Measurements from ENCODE around the gene KIF21B. TPM values are rescaled to one million over a fixed set of nuclear protein-coding genes. Genes with fewer than 3 reads are reported as not detected.

The KIF21B gene
- total and polyA plus RNA-seq, 2 of the 4 experiments (the other 2 are of a cell fraction), result 0.36 to 0.55 TPM

- Histone ChIP-seq H2BK120ac (ENCODE audit: low read depth, low read length) (no peak overlapping the region), H2AK9ac (replicated peaks; ENCODE audit: low read depth, low read length, poor library complexity) (peak overlapping the region; percentile 16), H3K27ac (ENCODE audit: insufficient read depth, low read length) (no peak overlapping the region), H2AFZ (replicated peaks; ENCODE audit: low read length, poor library complexity) (no peak overlapping the region), H3K79me1 (ENCODE audit: low read depth in 1 of 2, low read length in 2 of 2) (no peaks in the 10 kb centered on the region), H3K9me1 (ENCODE audit: insufficient read depth, low read length) (no peaks in the 10 kb centered on the region), H3K18ac (ENCODE audit: low read depth, low read length) (no peak overlapping the region), H3K4me2 (ENCODE audit: low read depth, low read length) (no peak overlapping the region), H3K9ac (ENCODE audit: low read depth, low read length) (no peak overlapping the region), H2AK5ac (ENCODE audit: low read depth, low read length) (no peak overlapping the region), H3K4ac (ENCODE audit: low read depth, low read length) (no peak overlapping the region), H2BK5ac (ENCODE audit: low read depth, low read length, poor library complexity, severe bottlenecking) (no peak overlapping the region), H2BK15ac (ENCODE audit: low read depth, low read length) (no peak overlapping the region), H3K4me3 (ENCODE audit: insufficient read depth, low read depth, low read length) (no peak overlapping the region), H3K14ac (replicated peaks; ENCODE audit: low read depth, low read length) (no peak overlapping the region), H4K8ac (ENCODE audit: low read depth in 2 of 2, low read length in 2 of 2) (no peak overlapping the region), H3K56ac (ENCODE audit: extremely low read depth, insufficient read depth, low read length) (no peak overlapping the region), H4K5ac (ENCODE audit: low read depth, low read length) (no peak overlapping the region), H3K9me3 (ENCODE audit: control insufficient read depth, insufficient read depth, low read length) (no peaks in the 10 kb centered on the region), H4K20me1 (ENCODE audit: insufficient read depth, low read length) (no peaks in the 10 kb centered on the region), H4K91ac (ENCODE audit: insufficient read depth, low read depth, low read length) (no peak overlapping the region), H3K4me1 (ENCODE audit: control insufficient read depth, insufficient read depth, low read length) (no peaks in the 10 kb centered on the region), H3K36me3 (ENCODE audit: control insufficient read depth, insufficient read depth, low read length) (no peaks in the 10 kb centered on the region), H2BK20ac (ENCODE audit: low read depth, low read length) (no peak overlapping the region), H3K27me3 (ENCODE audit: control insufficient read depth, insufficient read depth, low read length) (peaks cover 10% of the 10 kb centered on the region; the same call in 1 of the 2 replicates), H3K23ac (ENCODE audit: low read depth, low read length) (no peak overlapping the region)
- POLR2A ChIA-PET (ENCODE audit: unreplicated experiment), result no interaction called here
- 96% methylated on average over 4 of the region's 14 CpGs; no CpG with 5 or more reads in 1 of the 2 experiments for WGBS, 2 experiments (ENCODE audit: extremely low coverage in 2 of 2, insufficient read length in 1 of 2)
- DNase-seq (no peak), ATAC-seq (ENCODE audit: low read depth) (no peak)
- dilution Hi-C loops (cut with HindIII; ENCODE audit: low sequenced_read_pairs, unreplicated experiment) (no loop called here), in situ Hi-C loops (cut with MboI; ENCODE audit: low sequenced_read_pairs) (no loop called here), intact Hi-C loops (cut with micrococcal nuclease) (no loop called here)
- TF ChIP-seq RCOR1 (IDR thresholded peaks at IDR 0.05; ENCODE audit: insufficient replicate concordance, low read length) (no peak), CTCF (conservative IDR thresholded peaks at IDR 0.05; ENCODE audit: low read depth, low read length) (no peak), RAD21 (IDR thresholded peaks at IDR 0.05; ENCODE audit: low read length) (no peak), FOS (IDR thresholded peaks at IDR 0.05; ENCODE audit: low read depth, low read length) (no peak), MAZ (IDR thresholded peaks at IDR 0.05; ENCODE audit: borderline replicate concordance, low read depth, low read length) (no peak), POLR2A (IDR thresholded peaks at IDR 0.05; ENCODE audit: low read depth, low read length) (no peak), NFE2L2 (IDR thresholded peaks at IDR 0.05; ENCODE audit: low read depth, low read length) (no peak), RFX5 (IDR thresholded peaks at IDR 0.05; ENCODE audit: low read depth, low read length) (no peak), USF2 (IDR thresholded peaks at IDR 0.05; ENCODE audit: low read depth, low read length) (no peak), BHLHE40 (IDR thresholded peaks at IDR 0.05; ENCODE audit: low read depth, low read length) (no peak), MXI1 (IDR thresholded peaks at IDR 0.05; ENCODE audit: borderline replicate concordance, low read depth, low read length) (no peak), CHD1 (IDR thresholded peaks at IDR 0.05; ENCODE audit: low read depth, low read length) (no peak), CEBPB (IDR thresholded peaks at IDR 0.05; ENCODE audit: low read depth, low read length) (no peak)
- CTCF ChIA-PET, result no interaction called here
- no TSS peak for BruUV-seq (replicated peaks)
Measured at GRCh38 chr1:200999667-201000066, 23.8 kb downstream of the KIF21B start.

Data from IMR-90 (cell line).